Fibroblast of gingiva (primary cell): Measurements from ENCODE around the gene ZFY.

Source experiments
- DNase-seq: peaks from one replicate; pipeline ENCODE4 v3.0.0-alpha.2; 2011; ENCODE audit warnings: low read depth

Gene ZFY

GRCh38 chrY:2934861-2935715, at the start of gene ZFY:
ZFY (plus strand) TSS chrY:2935381; CDS start chrY:2953937, 18,556 bp downstream.
- peak; percentile 64 for DNase-seq

GRCh38 chrY:2885880-2886279, 49.3 kb upstream of the ZFY start:
- DNase-seq = no peak

- DNase-seq = peak; percentile 50
Observed at GRCh38 chrY:2887386-2887785, 47.8 kb upstream of the ZFY start.

GRCh38 chrY:2887955-2888354, 47.2 kb upstream of the ZFY start:
- peak; percentile 6 for DNase-seq

GRCh38 chrY:2893471-2893870, 41.7 kb upstream of the ZFY start:
- DNase-seq = no peak

GRCh38 chrY:2896050-2896449, 39.1 kb upstream of the ZFY start:
- no peak for DNase-seq

GRCh38 chrY:2907356-2907755, 27.8 kb upstream of the ZFY start:
- DNase-seq = peak; percentile 64

GRCh38 chrY:2913066-2913815, 21.9 kb upstream of the ZFY start:
- peak; percentile 39 for DNase-seq

GRCh38 chrY:2934078-2934477, 1.1 kb upstream of the ZFY start:
- peak; percentile 1 for DNase-seq

GRCh38 chrY:2935716-2936435, 695 bp downstream of the ZFY start:
- DNase-seq = peak; percentile 92

- DNase-seq = no peak
Observed at GRCh38 chrY:2936436-2936750, 1.2 kb downstream of the ZFY start.

GRCh38 chrY:2937149-2937548, 2.0 kb downstream of the ZFY start:
- DNase-seq = no peak

- no peak for DNase-seq
Observed at GRCh38 chrY:2949590-2950252, 14.5 kb downstream of the ZFY start.

- no peak for DNase-seq
Observed at GRCh38 chrY:2950655-2951054, 15.5 kb downstream of the ZFY start.

- no peak for DNase-seq
Observed at GRCh38 chrY:2952912-2953311, 17.7 kb downstream of the ZFY start.

- DNase-seq = no peak
Observed at GRCh38 chrY:2954735-2955134, 19.6 kb downstream of the ZFY start.

- DNase-seq = no peak
Observed at GRCh38 chrY:2955561-2955960, 20.4 kb downstream of the ZFY start.

- no peak for DNase-seq
Observed at GRCh38 chrY:2962061-2962460, 26.9 kb downstream of the ZFY start.

GRCh38 chrY:2964814-2965213, 29.6 kb downstream of the ZFY start:
- no peak for DNase-seq

GRCh38 chrY:2965629-2966028, 30.4 kb downstream of the ZFY start:
- DNase-seq = no peak

GRCh38 chrY:2969561-2969960, 34.4 kb downstream of the ZFY start:
- DNase-seq = peak; percentile 35

- DNase-seq = no peak
Observed at GRCh38 chrY:2972708-2973107, 37.5 kb downstream of the ZFY start.
